Measurements from ENCODE around the gene AURKAIP1. TPM values are rescaled to one million over a fixed set of nuclear protein-coding genes. Genes with fewer than 3 reads are reported as not detected.
"Not testable (repeated sequence)": the region's sequence is repeated elsewhere in the genome, so short reads cannot be mapped to it uniquely, and the experiment has no call there.

The AURKAIP1 gene
- total RNA-seq, 1 donor from 2014 or later, result 130 TPM

GRCh38 chr1:1419363-1419812 lies 44.4 kb upstream of the AURKAIP1 start:
- Mint-ChIP-seq H3K9me3 (ENCODE audit: unreplicated experiment) (peaks cover 3% of the 10 kb centered on the region), H3K36me3 (ENCODE audit: unreplicated experiment) (no peaks in the 10 kb centered on the region), H3K4me1 (ENCODE audit: low read depth, unreplicated experiment) (peaks cover 20% of the 10 kb centered on the region), H3K27me3 (ENCODE audit: unreplicated experiment) (no peaks in the 10 kb centered on the region), H3K27ac (ENCODE audit: unreplicated experiment) (peak overlapping the region; percentile 66), H3K4me3 (ENCODE audit: unreplicated experiment) (peak overlapping the region; percentile 81)
- no peak for DNase-seq
- TF ChIP-seq, protein P1, sequence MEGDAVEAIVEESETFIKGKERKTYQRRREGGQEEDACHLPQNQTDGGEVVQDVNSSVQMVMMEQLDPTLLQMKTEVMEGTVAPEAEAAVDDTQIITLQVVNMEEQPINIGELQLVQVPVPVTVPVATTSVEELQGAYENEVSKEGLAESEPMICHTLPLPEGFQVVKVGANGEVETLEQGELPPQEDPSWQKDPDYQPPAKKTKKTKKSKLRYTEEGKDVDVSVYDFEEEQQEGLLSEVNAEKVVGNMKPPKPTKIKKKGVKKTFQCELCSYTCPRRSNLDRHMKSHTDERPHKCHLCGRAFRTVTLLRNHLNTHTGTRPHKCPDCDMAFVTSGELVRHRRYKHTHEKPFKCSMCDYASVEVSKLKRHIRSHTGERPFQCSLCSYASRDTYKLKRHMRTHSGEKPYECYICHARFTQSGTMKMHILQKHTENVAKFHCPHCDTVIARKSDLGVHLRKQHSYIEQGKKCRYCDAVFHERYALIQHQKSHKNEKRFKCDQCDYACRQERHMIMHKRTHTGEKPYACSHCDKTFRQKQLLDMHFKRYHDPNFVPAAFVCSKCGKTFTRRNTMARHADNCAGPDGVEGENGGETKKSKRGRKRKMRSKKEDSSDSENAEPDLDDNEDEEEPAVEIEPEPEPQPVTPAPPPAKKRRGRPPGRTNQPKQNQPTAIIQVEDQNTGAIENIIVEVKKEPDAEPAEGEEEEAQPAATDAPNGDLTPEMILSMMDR (IDR thresholded peaks at IDR 0.05; ENCODE audit: partially characterized antibody, unreplicated experiment), result no peak

DNA sequence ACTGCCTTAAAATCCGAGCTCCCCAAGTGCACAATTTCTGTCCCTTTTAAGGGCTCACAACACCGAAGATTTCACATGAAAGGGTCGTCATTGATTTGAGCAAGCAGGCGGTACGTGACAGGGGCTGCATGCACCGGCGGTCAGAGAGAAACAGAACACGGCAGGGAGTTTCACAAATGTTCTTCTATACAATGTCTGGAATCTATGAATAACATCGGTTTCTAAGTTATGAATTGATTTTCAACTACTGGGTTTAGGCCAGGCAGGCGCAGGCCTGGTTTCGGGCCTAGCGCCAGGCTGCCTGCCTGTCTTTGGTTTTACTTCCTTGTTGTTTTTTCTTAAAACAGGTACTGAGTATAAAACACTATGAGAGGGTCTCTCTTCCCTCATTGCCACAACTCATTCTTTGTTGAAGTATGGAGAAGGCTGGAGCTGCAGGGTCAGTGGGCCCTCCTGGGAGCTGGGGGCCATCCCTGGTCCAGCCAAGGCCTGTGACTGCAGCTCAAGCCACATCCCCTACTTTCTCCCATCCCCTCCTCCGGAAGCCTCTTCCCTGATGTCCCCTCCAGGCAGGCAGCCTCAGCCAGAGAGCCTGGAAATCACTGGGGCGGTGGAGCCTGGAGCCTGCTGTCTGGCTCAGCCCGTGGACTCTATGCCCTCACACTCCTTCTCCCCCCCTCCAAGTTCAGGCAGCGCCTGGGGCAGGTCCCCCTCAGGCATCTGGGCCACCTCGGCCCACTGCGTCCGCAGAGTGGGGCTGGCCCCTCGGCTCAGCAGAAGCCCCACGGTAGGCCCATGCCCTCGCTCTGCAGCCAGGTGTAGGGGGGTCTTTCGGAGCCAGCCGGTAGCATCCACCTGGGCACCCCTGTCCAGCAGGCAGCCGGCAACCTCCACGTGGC lies 43.7 kb upstream of the AURKAIP1 start:
- Mint-ChIP-seq H3K4me1 (ENCODE audit: low read depth, unreplicated experiment) (peaks cover 20% of the 10 kb centered on the region), H3K27ac (ENCODE audit: unreplicated experiment) (peak overlapping the region; percentile 52), H3K36me3 (ENCODE audit: unreplicated experiment) (no peaks in the 10 kb centered on the region), H3K9me3 (ENCODE audit: unreplicated experiment) (peaks cover 3% of the 10 kb centered on the region), H3K27me3 (ENCODE audit: unreplicated experiment) (no peaks in the 10 kb centered on the region), H3K4me3 (ENCODE audit: unreplicated experiment) (peak overlapping the region; percentile 63)
- no peak for DNase-seq
- TF ChIP-seq, protein P1 (IDR thresholded peaks at IDR 0.05; ENCODE audit: partially characterized antibody, unreplicated experiment), result no peak

- H3K27me3 Mint-ChIP-seq (ENCODE audit: unreplicated experiment); H3K9me3 Mint-ChIP-seq (ENCODE audit: unreplicated experiment); H3K36me3 Mint-ChIP-seq (ENCODE audit: unreplicated experiment); DNase-seq: not testable (repeated sequence)
- peak overlapping the region; percentile 63 for H3K4me3 Mint-ChIP-seq (ENCODE audit: unreplicated experiment)
- H3K4me1 Mint-ChIP-seq (ENCODE audit: low read depth, unreplicated experiment), result peaks cover 20% of the 10 kb centered on the region
- H3K27ac Mint-ChIP-seq (ENCODE audit: unreplicated experiment), result peak overlapping the region; percentile 52
Observed at GRCh38 chr1:1417825-1418463, 42.9 kb upstream of the AURKAIP1 start.

DNA sequence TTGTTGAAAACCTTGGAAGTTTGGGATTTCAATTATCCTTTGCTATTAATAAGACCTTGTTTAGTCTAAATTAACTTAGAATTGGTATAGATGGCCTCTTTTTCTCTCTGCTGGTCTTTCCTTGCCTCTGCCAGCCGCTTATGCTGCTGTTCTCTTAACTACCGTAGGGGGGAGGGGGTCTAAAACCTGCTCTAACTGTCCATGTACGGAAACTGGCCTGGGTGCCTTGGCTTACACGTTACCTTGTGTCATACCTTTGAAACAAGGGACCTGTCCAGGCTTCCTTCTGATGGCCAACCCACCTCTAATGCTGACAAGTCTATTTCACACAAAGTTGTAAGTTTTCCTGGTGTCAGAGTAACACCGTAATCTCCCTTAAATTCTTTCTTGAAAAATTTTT lies 42.4 kb upstream of the AURKAIP1 start:
- Mint-ChIP-seq H3K4me3 (ENCODE audit: unreplicated experiment) (peak overlapping the region; percentile 63), H3K4me1 (ENCODE audit: low read depth, unreplicated experiment) (peaks cover 20% of the 10 kb centered on the region)
- not testable (repeated sequence) for H3K9me3 Mint-ChIP-seq (ENCODE audit: unreplicated experiment); DNase-seq; H3K27ac Mint-ChIP-seq (ENCODE audit: unreplicated experiment); H3K27me3 Mint-ChIP-seq (ENCODE audit: unreplicated experiment); H3K36me3 Mint-ChIP-seq (ENCODE audit: unreplicated experiment)

DNA sequence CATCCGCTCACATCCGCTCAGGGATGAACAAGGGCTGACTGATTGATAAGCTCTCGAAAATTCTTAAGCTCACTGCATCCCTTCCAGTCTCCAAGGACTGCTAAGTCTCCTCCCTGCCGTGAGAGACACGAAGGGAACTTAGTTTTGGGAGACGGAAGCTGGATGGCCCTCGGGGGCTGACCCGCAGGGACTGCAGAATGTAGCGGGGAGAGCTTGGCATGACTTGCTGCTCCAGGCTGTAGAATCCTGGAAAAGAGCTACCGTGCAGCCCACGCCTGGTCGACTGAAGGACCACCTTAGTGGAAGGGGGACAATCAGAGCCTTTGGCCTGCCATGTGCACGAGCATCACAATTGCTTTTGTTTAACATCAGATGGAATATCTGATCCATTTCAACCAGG lies 40.7 kb upstream of the AURKAIP1 start:
- TF ChIP-seq, protein P1 (IDR thresholded peaks at IDR 0.05; ENCODE audit: partially characterized antibody, unreplicated experiment), result no peak
- H3K4me1 Mint-ChIP-seq (ENCODE audit: low read depth, unreplicated experiment), result peaks cover 19% of the 10 kb centered on the region
- H3K27me3 Mint-ChIP-seq (ENCODE audit: unreplicated experiment), result no peaks in the 10 kb centered on the region
- H3K9me3 Mint-ChIP-seq (ENCODE audit: unreplicated experiment), result peaks cover 8% of the 10 kb centered on the region
- no peak for DNase-seq
- H3K27ac Mint-ChIP-seq (ENCODE audit: unreplicated experiment), result no peak overlapping the region
- peaks cover 8% of the 10 kb centered on the region for H3K36me3 Mint-ChIP-seq (ENCODE audit: unreplicated experiment)
- H3K4me3 Mint-ChIP-seq (ENCODE audit: unreplicated experiment), result peak overlapping the region; percentile 59

- not testable (repeated sequence) for H3K36me3 Mint-ChIP-seq (ENCODE audit: unreplicated experiment); H3K27ac Mint-ChIP-seq (ENCODE audit: unreplicated experiment); H3K4me3 Mint-ChIP-seq (ENCODE audit: unreplicated experiment); DNase-seq; H3K9me3 Mint-ChIP-seq (ENCODE audit: unreplicated experiment); H3K27me3 Mint-ChIP-seq (ENCODE audit: unreplicated experiment)
- peaks cover 22% of the 10 kb centered on the region for H3K4me1 Mint-ChIP-seq (ENCODE audit: low read depth, unreplicated experiment)
Observed at GRCh38 chr1:1412311-1412902, 37.4 kb upstream of the AURKAIP1 start.

Data from glutamatergic neuron (in vitro differentiated cells).